Neural progenitor cell (in vitro differentiated cells): ENCODE data around the gene CD79A. TPM values are rescaled to one million over a fixed set of nuclear protein-coding genes. Genes with fewer than 3 reads are reported as not detected.

ENCODE experiments used
- DNase-seq: peaks from one replicate; pipeline ENCODE4 v3.0.0-alpha.2; 2016; ENCODE audit warnings: low spot score
- H2AFZ ChIP-seq: fragments of 200-600 bp; sonication (generic); replicated peaks from 2 replicates; pipeline ENCODE4 v1.6.1; 2016; ENCODE audit warnings: antibody characterized with exemption
- H3F3A ChIP-seq: fragments of 200-600 bp; sonication (generic); 2 replicates; pipeline ENCODE4 v1.6.1; 2016; ENCODE audit warnings: antibody characterized with exemption, low read depth
- H3K27ac ChIP-seq: fragments of 200-600 bp; sonication (generic); 2 replicates; pipeline ENCODE4 v1.5.1; 2016; ENCODE audit warnings: mild to moderate bottlenecking
- H3K27me3 ChIP-seq: fragments of 200-600 bp; sonication (generic); 2 replicates; pipeline ENCODE4 v1.6.1; 2016; ENCODE audit warnings: mild to moderate bottlenecking, moderate library complexity
- H3K36me3 ChIP-seq: fragments of 200-600 bp; sonication (generic); 2 replicates; pipeline ENCODE4 v1.5.1; 2016
- H3K4me1 ChIP-seq: fragments of 200-600 bp; sonication (generic); 2 replicates; pipeline ENCODE4 v1.6.1; 2016; ENCODE audit warnings: mixed run types
- H3K4me2 ChIP-seq: fragments of 200-600 bp; sonication (generic); 2 replicates; pipeline ENCODE4 v1.6.1; 2016
- H3K4me3 ChIP-seq: fragments of 200-600 bp; sonication (generic); 2 replicates; pipeline ENCODE4 v1.5.1; 2016
- H3K79me2 ChIP-seq: fragments of 200-600 bp; sonication (generic); 2 replicates; pipeline ENCODE4 v1.6.1; 2016; ENCODE audit warnings: low read depth
- H3K9ac ChIP-seq: fragments of 200-600 bp; sonication (generic); 2 replicates; pipeline ENCODE4 v1.6.1; 2016
- H3K9me3 ChIP-seq: fragments of 200-600 bp; sonication (generic); 2 replicates; pipeline ENCODE4 v1.5.1; 2016; ENCODE audit warnings: low read depth
- H4K20me1 ChIP-seq: fragments of 200-600 bp; sonication (generic); 2 replicates; pipeline ENCODE4 v1.6.1; 2016; ENCODE audit warnings: low read depth
- H3K27ac Mint-ChIP-seq: 3 replicates; pipeline ENCODE4 v1.8.0; 2021; ENCODE audit warnings: mixed read lengths
- H3K27me3 Mint-ChIP-seq: 2 replicates; pipeline ENCODE4 v1.8.0; 2022; ENCODE audit warnings: low read depth, mild to moderate bottlenecking, inconsistent platforms, moderate library complexity, mixed read lengths; ENCODE audit not compliant: insufficient read depth
- H3K36me3 Mint-ChIP-seq: 3 replicates; pipeline ENCODE4 v1.8.0; 2021; ENCODE audit warnings: mixed read lengths
- H3K4me1 Mint-ChIP-seq: 3 replicates; pipeline ENCODE4 v1.8.0; 2021; ENCODE audit warnings: mixed read lengths
- H3K4me3 Mint-ChIP-seq: 3 replicates; pipeline ENCODE4 v1.8.0; 2021; ENCODE audit warnings: mild to moderate bottlenecking, moderate library complexity, mixed read lengths
- H3K9me3 Mint-ChIP-seq: 3 replicates; pipeline ENCODE4 v1.8.0; 2020; ENCODE audit warnings: mixed read lengths
- EZH2 ChIP-seq: fragments of 200-600 bp; sonication (generic); IDR thresholded peaks from 2 replicates; pipeline ENCODE4 v1.6.1; 2017; ENCODE audit warnings: antibody characterized with exemption, mild to moderate bottlenecking, moderate library complexity
- EZH2phosphoT487 ChIP-seq: fragments of 200-600 bp; sonication (generic); IDR thresholded peaks from 2 replicates; pipeline ENCODE4 v1.6.1; 2017; ENCODE audit warnings: antibody characterized with exemption
- total RNA-seq: library from RNA; depleted of rRNA; stranded (reverse); fragments of >200 nt; gene quantifications from 2 replicates; pipeline ENCODE4 v1.2.3, GENCODE V29; 2015; ENCODE audit warnings: low replicate concordance
- TF ChIP-seq, protein P1 (sequence below): fragments of 200-600 bp; sonication (generic); IDR thresholded peaks from 2 replicates; pipeline ENCODE4 v1.5.1; 2017; ENCODE audit warnings: antibody characterized with exemption, mild to moderate bottlenecking

The CD79A gene
- total RNA-seq, 1 donor from 2014 or later = 0.11 TPM

DNA sequence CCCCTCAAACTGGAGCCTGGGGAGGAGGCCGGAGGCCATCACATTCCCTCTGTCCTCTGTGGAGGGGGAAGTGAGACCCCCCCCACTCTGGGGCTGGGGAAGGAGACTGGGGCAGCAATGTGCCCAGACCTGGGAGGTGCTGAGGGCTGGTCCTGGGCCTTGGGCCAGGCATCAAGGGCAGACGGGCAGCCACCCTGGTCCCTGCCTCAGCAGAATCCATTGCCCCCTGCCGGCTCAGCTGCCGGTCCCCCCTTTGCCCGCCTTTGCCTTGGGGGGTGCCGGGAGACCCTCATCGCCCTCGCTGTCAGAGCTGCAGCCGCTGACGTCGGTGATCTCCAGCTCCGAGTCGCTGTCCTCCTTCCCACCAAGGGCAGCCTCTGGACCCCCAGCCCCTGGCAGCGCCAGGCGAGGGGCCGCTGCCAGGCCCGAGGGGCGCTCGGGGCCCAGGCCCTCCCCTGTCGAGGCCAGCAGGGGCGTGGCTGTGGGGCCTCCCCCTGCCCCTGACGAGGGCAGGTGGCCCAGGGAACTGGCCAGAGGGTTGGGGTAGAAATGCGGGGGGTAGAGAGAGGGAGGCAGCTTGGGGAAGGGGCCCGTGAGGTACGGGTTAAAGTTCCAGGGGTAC is 31.0 kb downstream of the CD79A start:
- Mint-ChIP-seq H3K4me3 (no peak overlapping the region), H3K36me3 (peaks cover 5% of the 10 kb centered on the region), H3K4me1 (peaks cover 4% of the 10 kb centered on the region), H3K27me3 (peaks cover 24% of the 10 kb centered on the region), H3K9me3 (no peaks in the 10 kb centered on the region), H3K27ac (no peak overlapping the region)
- no peak overlapping the region for H2AFZ ChIP-seq
- TF ChIP-seq EZH2phosphoT487 = no peak
- TF ChIP-seq, protein P1, sequence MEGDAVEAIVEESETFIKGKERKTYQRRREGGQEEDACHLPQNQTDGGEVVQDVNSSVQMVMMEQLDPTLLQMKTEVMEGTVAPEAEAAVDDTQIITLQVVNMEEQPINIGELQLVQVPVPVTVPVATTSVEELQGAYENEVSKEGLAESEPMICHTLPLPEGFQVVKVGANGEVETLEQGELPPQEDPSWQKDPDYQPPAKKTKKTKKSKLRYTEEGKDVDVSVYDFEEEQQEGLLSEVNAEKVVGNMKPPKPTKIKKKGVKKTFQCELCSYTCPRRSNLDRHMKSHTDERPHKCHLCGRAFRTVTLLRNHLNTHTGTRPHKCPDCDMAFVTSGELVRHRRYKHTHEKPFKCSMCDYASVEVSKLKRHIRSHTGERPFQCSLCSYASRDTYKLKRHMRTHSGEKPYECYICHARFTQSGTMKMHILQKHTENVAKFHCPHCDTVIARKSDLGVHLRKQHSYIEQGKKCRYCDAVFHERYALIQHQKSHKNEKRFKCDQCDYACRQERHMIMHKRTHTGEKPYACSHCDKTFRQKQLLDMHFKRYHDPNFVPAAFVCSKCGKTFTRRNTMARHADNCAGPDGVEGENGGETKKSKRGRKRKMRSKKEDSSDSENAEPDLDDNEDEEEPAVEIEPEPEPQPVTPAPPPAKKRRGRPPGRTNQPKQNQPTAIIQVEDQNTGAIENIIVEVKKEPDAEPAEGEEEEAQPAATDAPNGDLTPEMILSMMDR = no peak
- TF ChIP-seq EZH2 = no peak
- H3K36me3 ChIP-seq = no peaks in the 10 kb centered on the region
- no peaks in the 10 kb centered on the region for H3K9me3 ChIP-seq
- no peaks in the 10 kb centered on the region for H3K79me2 ChIP-seq
- H3K9ac ChIP-seq = no peak overlapping the region
- H3K27me3 ChIP-seq = peaks cover 45% of the 10 kb centered on the region
- no peak overlapping the region for H3K4me3 ChIP-seq
- no peak for DNase-seq
- no peak overlapping the region for H3K4me2 ChIP-seq
- H3K4me1 ChIP-seq = peaks cover 8% of the 10 kb centered on the region
- H3K27ac ChIP-seq = no peak overlapping the region
- no peaks in the 10 kb centered on the region for H3F3A ChIP-seq
- H4K20me1 ChIP-seq = peaks cover 17% of the 10 kb centered on the region

DNA sequence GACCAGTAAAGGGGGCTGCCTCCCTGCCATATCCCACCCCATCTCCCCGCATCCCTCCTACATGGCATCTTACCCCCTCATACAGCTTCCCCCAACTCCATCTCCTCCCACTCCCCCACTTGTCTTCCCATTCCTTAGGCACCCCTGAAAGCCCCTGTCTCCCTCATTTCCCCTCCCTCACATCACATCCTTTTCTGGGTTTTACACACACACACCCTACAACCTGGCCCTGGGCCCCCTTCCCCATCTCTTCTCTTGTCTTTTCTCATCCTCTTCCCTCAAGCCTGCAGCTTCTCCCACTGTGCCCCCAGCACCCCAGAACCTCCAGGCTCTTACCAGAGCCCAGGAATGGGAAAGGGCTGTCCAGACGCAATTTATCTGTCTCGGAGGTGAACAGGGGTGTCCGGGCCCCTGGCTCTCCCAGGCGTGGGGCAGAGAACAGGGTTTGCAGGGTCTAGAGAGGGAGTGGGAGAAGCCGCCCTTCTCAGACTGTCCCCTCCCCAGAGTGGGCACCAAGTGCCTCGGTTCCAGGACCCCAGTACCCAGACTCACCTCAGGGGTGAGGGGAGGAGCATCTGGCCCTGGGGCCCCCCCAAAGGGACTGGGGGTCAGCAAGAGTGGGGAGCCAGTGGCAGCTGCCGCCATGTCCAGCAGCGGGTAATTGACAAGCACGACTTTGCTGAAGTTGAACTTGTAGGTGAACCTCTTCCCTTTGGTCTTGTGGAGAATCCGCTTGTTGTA is 31.8 kb downstream of the CD79A start:
- Mint-ChIP-seq H3K4me3 (no peak overlapping the region), H3K9me3 (no peaks in the 10 kb centered on the region), H3K36me3 (peaks cover 2% of the 10 kb centered on the region), H3K27me3 (peaks cover 28% of the 10 kb centered on the region), H3K4me1 (peaks cover 4% of the 10 kb centered on the region), H3K27ac (no peak overlapping the region)
- Histone ChIP-seq H3F3A (no peaks in the 10 kb centered on the region), H3K4me2 (no peak overlapping the region), H3K4me3 (no peak overlapping the region), H4K20me1 (peaks cover 23% of the 10 kb centered on the region), H2AFZ (no peak overlapping the region), H3K27ac (no peak overlapping the region), H3K27me3 (peaks cover 53% of the 10 kb centered on the region), H3K36me3 (no peaks in the 10 kb centered on the region), H3K9ac (no peak overlapping the region), H3K4me1 (peaks cover 8% of the 10 kb centered on the region), H3K9me3 (no peaks in the 10 kb centered on the region), H3K79me2 (no peaks in the 10 kb centered on the region)
- DNase-seq = no peak
- TF ChIP-seq, protein P1 = no peak
- TF ChIP-seq EZH2phosphoT487 = no peak
- no peak for TF ChIP-seq EZH2

GRCh38 chr19:41909706-41910105 is 32.6 kb downstream of the CD79A start:
- H3K27ac Mint-ChIP-seq = no peak overlapping the region
- Histone ChIP-seq H3K79me2 (no peaks in the 10 kb centered on the region), H2AFZ (no peak overlapping the region), H3K27ac (no peak overlapping the region), H3K36me3 (no peaks in the 10 kb centered on the region), H3F3A (no peaks in the 10 kb centered on the region), H3K4me3 (no peak overlapping the region), H3K9ac (no peak overlapping the region), H3K9me3 (no peaks in the 10 kb centered on the region), H4K20me1 (peaks cover 26% of the 10 kb centered on the region), H3K27me3 (peaks cover 61% of the 10 kb centered on the region), H3K4me1 (peaks cover 8% of the 10 kb centered on the region), H3K4me2 (no peak overlapping the region)
- H3K27me3 Mint-ChIP-seq = peaks cover 35% of the 10 kb centered on the region
- DNase-seq = no peak
- no peak overlapping the region for H3K4me3 Mint-ChIP-seq
- no peaks in the 10 kb centered on the region for H3K36me3 Mint-ChIP-seq
- H3K4me1 Mint-ChIP-seq = peaks cover 4% of the 10 kb centered on the region
- no peaks in the 10 kb centered on the region for H3K9me3 Mint-ChIP-seq
- TF ChIP-seq EZH2phosphoT487 (no peak), EZH2 (no peak)
- TF ChIP-seq, protein P1 = no peak
